Erythroblast (primary cell): ENCODE results near the gene CFB.

Source experiments
- GATA1 ChIP-seq: IDR thresholded peaks from 2 replicates; pipeline ENCODE4 v1.6.1; 2011; ENCODE audit warnings: low read depth, mild to moderate bottlenecking, control low read depth, low read length, moderate library complexity
- POLR2A ChIP-seq: IDR thresholded peaks from 2 replicates; pipeline ENCODE4 v1.6.1; 2011; ENCODE audit warnings: mild to moderate bottlenecking, low read length

GRCh38 chr6:31947864-31948263 is 2.0 kb downstream of the CFB start:
- no peak for TF ChIP-seq POLR2A
- no peak for TF ChIP-seq GATA1
